SK-N-MC (cell line): ENCODE results near the gene UBE2D1.
A peak's percentile ranks its signal among the peaks of the same experiment; 100 is the strongest.

Experiments used
- DNase-seq: peaks from one replicate; pipeline ENCODE4 v3.0.0-alpha.2; 2011; ENCODE audit warnings: low read depth, low spot score
- H3K27ac ChIP-seq: fragments of 200-600 bp; sonication (generic); 2 replicates; pipeline ENCODE4 v1.5.1; 2016; ENCODE audit warnings: mixed run types
- H3K36me3 ChIP-seq: fragments of 200-600 bp; sonication (generic); 2 replicates; pipeline ENCODE4 v1.6.1; 2017; ENCODE audit warnings: antibody characterized with exemption, low read length, mixed read lengths; ENCODE audit not compliant: insufficient read depth
- H3K4me3 ChIP-seq: fragments of 200-600 bp; sonication (generic); 2 replicates; pipeline ENCODE4 v1.5.1; 2016
- H3K9ac ChIP-seq: fragments of 200-600 bp; sonication (generic); 2 replicates; pipeline ENCODE4 v1.8.0; 2017; ENCODE audit warnings: mixed run types, mixed read lengths; ENCODE audit not compliant: insufficient read length
- H3K9me3 ChIP-seq: fragments of 200-600 bp; sonication (generic); 2 replicates; pipeline ENCODE4 v1.6.1; 2017; ENCODE audit warnings: low read depth, mild to moderate bottlenecking, antibody characterized with exemption, low read length, moderate library complexity, mixed read lengths
- EZH2 ChIP-seq: fragments of 200-600 bp; sonication (generic); IDR thresholded peaks from one replicate; pipeline ENCODE4 v1.6.1; 2017; ENCODE audit warnings: antibody characterized with exemption
- FOXP2 ChIP-seq: optimal IDR thresholded peaks from 2 replicates; pipeline ENCODE3; 2011; ENCODE audit warnings: mild to moderate bottlenecking, moderate library complexity; ENCODE audit not compliant: insufficient read depth; ENCODE audit errors: extremely low read length, control extremely low read depth
- POLR2AphosphoS5 ChIP-seq: IDR thresholded peaks from 2 replicates; pipeline ENCODE4 v1.6.1; 2012; ENCODE audit warnings: mild to moderate bottlenecking, low read depth, low read length, borderline replicate concordance

The UBE2D1 gene

GRCh38 chr10:58384095-58384494 lies 49.3 kb downstream of the UBE2D1 start:
- H3K36me3 ChIP-seq = peaks cover 19% of the 10 kb centered on the region
- TF ChIP-seq EZH2 (no peak), POLR2AphosphoS5 (no peak), FOXP2 (no peak)
- H3K27ac ChIP-seq = no peak overlapping the region
- no peaks in the 10 kb centered on the region for H3K9me3 ChIP-seq
- no peak for DNase-seq
- H3K4me3 ChIP-seq = no peak overlapping the region
- H3K9ac ChIP-seq = no peak overlapping the region

GRCh38 chr10:58384544-58384998 lies 49.8 kb downstream of the UBE2D1 start:
- H3K9me3 ChIP-seq = no peaks in the 10 kb centered on the region
- H3K36me3 ChIP-seq = peaks cover 24% of the 10 kb centered on the region
- peak overlapping the region; percentile 71 for H3K9ac ChIP-seq
- TF ChIP-seq EZH2 = no peak
- TF ChIP-seq FOXP2 = no peak
- TF ChIP-seq POLR2AphosphoS5 = no peak
- DNase-seq = no peak
- H3K27ac ChIP-seq = no peak overlapping the region
- H3K4me3 ChIP-seq = peak overlapping the region; percentile 89

GRCh38 chr10:58384999-58385783 lies 50.4 kb downstream of the UBE2D1 start, which contains the start of gene TFAM:
TFAM (plus strand) TSS chr10:58385410; CDS start chr10:58385548, 138 bp downstream.
- TF ChIP-seq POLR2AphosphoS5 = peak; percentile 95
- TF ChIP-seq FOXP2 = no peak
- Histone ChIP-seq H3K9me3 (no peaks in the 10 kb centered on the region), H3K27ac (0 out of 2 replicates have a peak within 1 kb of the TSS, but pooled peaks have one; percentile 21), H3K36me3 (peaks cover 30% of the 10 kb centered on the region), H3K4me3 (peak within 1 kb of the TSS; percentile 89), H3K9ac (peak within 1 kb of the TSS; percentile 90)
- DNase-seq = peak; percentile 20

- TF ChIP-seq EZH2 (no peak), FOXP2 (no peak), POLR2AphosphoS5 (no peak)
- H3K9ac ChIP-seq = peak overlapping the region; percentile 90
- no peaks in the 10 kb centered on the region for H3K9me3 ChIP-seq
- DNase-seq = no peak
- H3K4me3 ChIP-seq = peak overlapping the region; percentile 89
- 0 out of 2 replicates have a peak overlapping the region, but pooled peaks have one; percentile 21 for H3K27ac ChIP-seq
- H3K36me3 ChIP-seq = peaks cover 35% of the 10 kb centered on the region
These were observed 50.9 kb downstream of the UBE2D1 start for GRCh38 chr10:58385784-58386112.

- no peak overlapping the region for H3K9ac ChIP-seq
- H3K4me3 ChIP-seq = no peak overlapping the region
- TF ChIP-seq EZH2 (no peak), POLR2AphosphoS5 (no peak), FOXP2 (no peak)
- H3K27ac ChIP-seq = no peak overlapping the region
- H3K9me3 ChIP-seq = no peaks in the 10 kb centered on the region
- H3K36me3 ChIP-seq = peaks cover 55% of the 10 kb centered on the region
- DNase-seq = no peak
These were observed 54.2 kb downstream of the UBE2D1 start for GRCh38 chr10:58389024-58389423.

GRCh38 chr10:58393317-58393716 lies 58.5 kb downstream of the UBE2D1 start:
- Histone ChIP-seq H3K4me3 (no peak overlapping the region), H3K36me3 (peaks cover 61% of the 10 kb centered on the region), H3K9me3 (no peaks in the 10 kb centered on the region), H3K9ac (no peak overlapping the region), H3K27ac (no peak overlapping the region)
- DNase-seq = no peak
- TF ChIP-seq POLR2AphosphoS5 = no peak
- no peak for TF ChIP-seq FOXP2
- no peak for TF ChIP-seq EZH2

GRCh38 chr10:58394471-58394870 lies 59.7 kb downstream of the UBE2D1 start:
- no peak for TF ChIP-seq EZH2
- TF ChIP-seq POLR2AphosphoS5 = no peak
- Histone ChIP-seq H3K9ac (no peak overlapping the region), H3K27ac (no peak overlapping the region), H3K9me3 (no peaks in the 10 kb centered on the region), H3K36me3 (peaks cover 50% of the 10 kb centered on the region), H3K4me3 (no peak overlapping the region)
- DNase-seq = no peak

- Histone ChIP-seq H3K27ac (no peak overlapping the region), H3K9ac (no peak overlapping the region), H3K4me3 (no peak overlapping the region), H3K9me3 (no peaks in the 10 kb centered on the region), H3K36me3 (peaks cover 38% of the 10 kb centered on the region)
- TF ChIP-seq POLR2AphosphoS5 (no peak), EZH2 (no peak), FOXP2 (no peak)
- no peak for DNase-seq
These were observed 61.3 kb downstream of the UBE2D1 start for GRCh38 chr10:58396057-58396456.
